Astrocyte of the cerebellum (primary cell): ENCODE measurements around the gene IGSF9.

Source experiments
- DNase-seq: peaks from one replicate; pipeline ENCODE4 v3.0.0-alpha.2; 2011; ENCODE audit warnings: low read depth
- H3K4me3 ChIP-seq: 2 replicates; pipeline ENCODE4 v1.5.1; 2011; ENCODE audit warnings: mild to moderate bottlenecking, low read depth, low read length, moderate library complexity
- in situ Hi-C: cut with HindIII; loops from 2 replicates; pipeline ENCODE4 v1.10.0; 2017; ENCODE audit warnings: low sequenced_read_pairs
- TF ChIP-seq, protein P1 (sequence below): IDR thresholded peaks from 2 replicates; pipeline ENCODE4 v1.5.1; 2012; ENCODE audit warnings: low read length, low read depth, moderate library complexity, mild to moderate bottlenecking; ENCODE audit errors: missing control alignments

Gene IGSF9, protein sequence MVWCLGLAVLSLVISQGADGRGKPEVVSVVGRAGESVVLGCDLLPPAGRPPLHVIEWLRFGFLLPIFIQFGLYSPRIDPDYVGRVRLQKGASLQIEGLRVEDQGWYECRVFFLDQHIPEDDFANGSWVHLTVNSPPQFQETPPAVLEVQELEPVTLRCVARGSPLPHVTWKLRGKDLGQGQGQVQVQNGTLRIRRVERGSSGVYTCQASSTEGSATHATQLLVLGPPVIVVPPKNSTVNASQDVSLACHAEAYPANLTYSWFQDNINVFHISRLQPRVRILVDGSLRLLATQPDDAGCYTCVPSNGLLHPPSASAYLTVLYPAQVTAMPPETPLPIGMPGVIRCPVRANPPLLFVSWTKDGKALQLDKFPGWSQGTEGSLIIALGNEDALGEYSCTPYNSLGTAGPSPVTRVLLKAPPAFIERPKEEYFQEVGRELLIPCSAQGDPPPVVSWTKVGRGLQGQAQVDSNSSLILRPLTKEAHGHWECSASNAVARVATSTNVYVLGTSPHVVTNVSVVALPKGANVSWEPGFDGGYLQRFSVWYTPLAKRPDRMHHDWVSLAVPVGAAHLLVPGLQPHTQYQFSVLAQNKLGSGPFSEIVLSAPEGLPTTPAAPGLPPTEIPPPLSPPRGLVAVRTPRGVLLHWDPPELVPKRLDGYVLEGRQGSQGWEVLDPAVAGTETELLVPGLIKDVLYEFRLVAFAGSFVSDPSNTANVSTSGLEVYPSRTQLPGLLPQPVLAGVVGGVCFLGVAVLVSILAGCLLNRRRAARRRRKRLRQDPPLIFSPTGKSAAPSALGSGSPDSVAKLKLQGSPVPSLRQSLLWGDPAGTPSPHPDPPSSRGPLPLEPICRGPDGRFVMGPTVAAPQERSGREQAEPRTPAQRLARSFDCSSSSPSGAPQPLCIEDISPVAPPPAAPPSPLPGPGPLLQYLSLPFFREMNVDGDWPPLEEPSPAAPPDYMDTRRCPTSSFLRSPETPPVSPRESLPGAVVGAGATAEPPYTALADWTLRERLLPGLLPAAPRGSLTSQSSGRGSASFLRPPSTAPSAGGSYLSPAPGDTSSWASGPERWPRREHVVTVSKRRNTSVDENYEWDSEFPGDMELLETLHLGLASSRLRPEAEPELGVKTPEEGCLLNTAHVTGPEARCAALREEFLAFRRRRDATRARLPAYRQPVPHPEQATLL

DNA sequence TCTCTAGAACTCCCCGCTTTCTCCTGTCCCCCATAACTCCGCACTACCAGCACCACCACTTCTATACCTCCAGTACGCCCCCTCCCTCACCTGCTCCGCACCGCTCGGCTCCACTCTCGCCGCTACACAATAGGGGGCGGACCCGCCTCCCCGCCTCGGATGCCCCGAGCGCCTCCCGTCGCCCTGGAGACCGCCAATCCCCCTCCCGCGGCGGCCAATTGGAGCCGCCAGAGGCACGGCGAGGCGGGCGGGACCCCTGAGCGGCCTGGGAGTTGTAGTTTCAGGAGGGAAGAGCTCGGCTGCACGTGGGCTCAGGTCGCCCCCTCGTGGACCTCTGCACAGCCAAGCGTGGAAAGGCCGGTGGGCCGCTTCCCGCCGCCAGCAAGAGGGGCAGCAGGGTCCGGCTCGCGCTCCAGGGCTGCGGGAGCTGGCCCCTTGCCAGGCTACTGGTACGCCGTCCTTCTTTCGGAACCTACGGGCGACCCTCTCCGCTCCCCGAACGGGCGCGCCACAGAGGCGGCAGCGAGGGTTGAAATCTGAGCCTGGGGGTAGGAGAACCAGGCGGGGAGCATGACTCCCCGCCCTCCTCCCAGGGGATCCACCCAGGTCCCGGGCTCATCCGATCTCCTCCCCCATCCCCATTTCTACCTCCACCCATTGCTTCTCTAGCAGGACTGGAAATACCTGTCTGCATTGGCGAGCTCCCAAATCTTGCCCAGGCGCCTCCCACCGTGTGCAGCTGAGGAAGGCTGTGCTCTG, at the start of gene IGSF9:
Gene IGSF9, minus strand, starts transcription at position 131 of the 759 bp plus-strand sequence. CDS start 2,159 bp downstream, outside the sequence.
- H3K4me3 ChIP-seq: peak within 1 kb of the TSS; percentile 41
- TF ChIP-seq, protein P1, sequence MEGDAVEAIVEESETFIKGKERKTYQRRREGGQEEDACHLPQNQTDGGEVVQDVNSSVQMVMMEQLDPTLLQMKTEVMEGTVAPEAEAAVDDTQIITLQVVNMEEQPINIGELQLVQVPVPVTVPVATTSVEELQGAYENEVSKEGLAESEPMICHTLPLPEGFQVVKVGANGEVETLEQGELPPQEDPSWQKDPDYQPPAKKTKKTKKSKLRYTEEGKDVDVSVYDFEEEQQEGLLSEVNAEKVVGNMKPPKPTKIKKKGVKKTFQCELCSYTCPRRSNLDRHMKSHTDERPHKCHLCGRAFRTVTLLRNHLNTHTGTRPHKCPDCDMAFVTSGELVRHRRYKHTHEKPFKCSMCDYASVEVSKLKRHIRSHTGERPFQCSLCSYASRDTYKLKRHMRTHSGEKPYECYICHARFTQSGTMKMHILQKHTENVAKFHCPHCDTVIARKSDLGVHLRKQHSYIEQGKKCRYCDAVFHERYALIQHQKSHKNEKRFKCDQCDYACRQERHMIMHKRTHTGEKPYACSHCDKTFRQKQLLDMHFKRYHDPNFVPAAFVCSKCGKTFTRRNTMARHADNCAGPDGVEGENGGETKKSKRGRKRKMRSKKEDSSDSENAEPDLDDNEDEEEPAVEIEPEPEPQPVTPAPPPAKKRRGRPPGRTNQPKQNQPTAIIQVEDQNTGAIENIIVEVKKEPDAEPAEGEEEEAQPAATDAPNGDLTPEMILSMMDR: peak; percentile 43
- DNase-seq: no peak
- in situ Hi-C loops: loop anchor here (5.0 kb wide), 1 partner anchor 37 kb away; no protein-coding TSS in a partner anchor

DNA sequence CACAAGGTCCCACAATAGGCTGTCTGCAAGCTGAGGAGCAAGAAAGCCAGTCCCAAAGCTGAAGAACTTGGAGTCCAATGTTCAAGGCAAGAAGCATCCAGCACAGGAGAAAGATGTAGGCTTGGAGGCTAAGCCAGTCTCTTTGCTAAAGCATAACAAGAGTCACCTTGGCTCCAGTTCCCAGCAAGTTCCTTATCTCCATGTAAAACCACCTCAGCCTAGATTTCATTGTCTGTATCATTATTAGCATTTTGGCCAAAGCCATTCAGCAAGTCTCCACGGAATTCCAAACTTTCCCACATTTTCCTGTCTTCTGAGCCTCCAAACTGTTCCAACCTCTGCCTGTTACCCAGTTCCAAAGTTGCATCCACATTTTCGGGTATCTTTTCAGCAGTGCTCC, 49.5 kb upstream of the IGSF9 start:
- in situ Hi-C loops: no loop called here
- H3K4me3 ChIP-seq: no peak overlapping the region
- TF ChIP-seq, protein P1: no peak
- no peak for DNase-seq

DNA sequence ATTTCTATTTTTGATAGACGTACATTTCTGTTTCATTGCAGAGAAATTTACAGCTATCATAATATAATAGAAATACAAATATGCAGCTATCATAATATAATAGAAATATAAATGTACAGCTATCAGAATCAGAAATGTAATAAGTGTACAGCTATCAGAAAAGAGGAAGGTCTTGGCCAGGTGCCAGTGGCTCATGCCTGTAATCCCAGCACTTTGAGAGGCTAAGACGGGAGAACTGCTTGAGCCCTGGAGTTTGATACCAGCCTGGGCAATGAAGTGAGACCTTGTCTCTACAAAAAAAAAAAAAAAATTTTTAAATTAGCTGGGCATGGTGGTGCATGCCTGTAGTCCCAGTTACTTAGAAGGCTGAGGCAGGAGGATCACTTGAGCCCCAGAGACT, 48.5 kb upstream of the IGSF9 start:
- in situ Hi-C loops: no loop called here
- no peak overlapping the region for H3K4me3 ChIP-seq
- DNase-seq: no peak
- TF ChIP-seq, protein P1: no peak

DNA sequence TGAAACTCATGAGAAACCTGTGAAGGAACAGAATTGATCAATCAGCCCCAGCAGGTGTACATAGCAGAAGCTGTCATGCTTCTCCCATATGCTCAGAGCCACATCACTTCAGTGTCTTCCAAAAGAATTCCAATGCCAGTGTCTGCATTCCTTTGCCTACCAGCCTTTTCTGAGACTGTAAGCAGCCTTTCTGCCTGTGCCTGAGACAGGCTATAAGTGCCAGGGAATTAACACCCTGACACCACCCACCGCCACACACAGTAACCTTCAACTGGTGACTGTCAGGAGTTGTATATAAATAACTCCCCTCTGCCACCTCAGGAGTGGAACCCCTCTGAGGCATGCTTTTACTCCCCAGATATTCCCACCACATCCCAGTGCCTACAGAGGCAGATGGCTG, 46.7 kb upstream of the IGSF9 start:
- DNase-seq: no peak
- TF ChIP-seq, protein P1: no peak
- H3K4me3 ChIP-seq: no peak overlapping the region
- in situ Hi-C loops: no loop called here

DNA sequence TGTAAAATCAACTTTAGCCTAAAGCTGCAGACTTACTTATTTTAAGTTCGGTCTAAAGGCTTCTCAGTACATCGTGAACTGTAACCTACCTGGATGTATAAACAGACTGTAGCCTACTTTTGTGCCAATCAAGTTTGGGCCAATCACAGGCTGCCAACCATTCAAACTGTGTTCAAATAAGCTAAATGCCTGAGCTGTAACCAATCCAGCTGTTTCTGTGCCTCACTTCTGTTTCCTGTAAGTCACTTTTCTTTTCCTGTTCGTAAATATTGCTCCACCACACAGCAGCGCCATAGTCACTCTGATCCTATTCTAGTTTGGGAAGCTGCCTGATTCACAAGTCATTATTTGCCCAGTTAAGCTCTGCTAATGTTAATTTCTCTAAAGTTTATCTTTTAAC, 46.1 kb upstream of the IGSF9 start:
- TF ChIP-seq, protein P1: no peak
- no peak for DNase-seq
- in situ Hi-C loops: no loop called here
- H3K4me3 ChIP-seq: no peak overlapping the region

DNA sequence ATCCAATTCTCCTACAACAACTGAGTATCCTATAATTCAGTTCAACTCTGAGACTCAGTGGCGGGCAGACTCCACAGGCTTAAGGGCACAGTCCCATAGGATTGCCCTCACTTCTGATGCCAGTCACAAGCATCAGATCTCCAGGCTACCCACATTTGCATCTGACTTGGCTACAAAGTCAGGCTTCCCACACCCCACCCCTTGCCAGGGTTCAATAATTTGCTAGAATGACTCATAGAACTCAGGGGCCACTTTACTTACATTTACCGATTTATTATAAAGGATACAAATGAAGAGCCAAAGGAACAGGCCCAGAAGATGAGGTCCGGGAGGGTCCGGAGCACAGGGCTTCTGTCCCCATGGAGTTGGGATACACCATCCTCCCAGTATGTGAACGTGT, 44.6 kb upstream of the IGSF9 start:
- DNase-seq: no peak
- TF ChIP-seq, protein P1: no peak
- H3K4me3 ChIP-seq: no peak overlapping the region
- in situ Hi-C loops: no loop called here
